PC-3 (cell line): Measurements from ENCODE around the gene TRIM52. TPM values are rescaled to one million over a fixed set of nuclear protein-coding genes. Genes with fewer than 3 reads are reported as not detected.
"Not testable (repeated sequence)": the region's sequence is repeated elsewhere in the genome, so short reads cannot be mapped to it uniquely, and the experiment has no call there.

Experiments
- ATAC-seq: fragments of 200-7000 bp; cut with Tn5 transposase; 2 replicates; pipeline ENCODE4 v1.9.1; 2020; ENCODE audit warnings: mild to moderate bottlenecking, moderate library complexity
- BruUV-seq: library from RNA; stranded (reverse); fragments of 400-500 nt; replicated peaks from 2 replicates; lab custom pipeline; 2021; lab: Mats Ljungman, UMichigan
- CTCF ChIA-PET: fragments of 300-600 bp; sonication (Branson Sonifier 250); formaldehyde crosslinking; loops from one replicate; lab custom pipeline; 2022; ENCODE audit warnings: antibody characterized with exemption; lab: Charles Lee
- POLR2A ChIA-PET: fragments of 300-600 bp; sonication (Branson Sonifier 250); formaldehyde crosslinking; loops from one replicate; lab custom pipeline; 2022; ENCODE audit warnings: antibody characterized with exemption; ENCODE audit not compliant: unreplicated experiment; lab: Charles Lee
- DNase-seq: peaks from one replicate; pipeline ENCODE4 v3.0.0-alpha.2; 2015
- H2AFZ ChIP-seq: fragments of 300-600 bp; sonication (generic); 2 replicates; pipeline ENCODE4 v1.6.0; 2016; ENCODE audit warnings: antibody characterized with exemption, low read length
- H3F3A ChIP-seq: fragments of 300-600 bp; sonication (generic); one replicate; pipeline ENCODE4 v1.6.0; 2017; ENCODE audit warnings: antibody characterized with exemption, low read length, control low read depth, mild to moderate bottlenecking; ENCODE audit not compliant: unreplicated experiment
- H3K27ac ChIP-seq: fragments of 300-600 bp; sonication (generic); 2 replicates; pipeline ENCODE4 v1.5.1; 2016; ENCODE audit warnings: mild to moderate bottlenecking, low read length
- H3K27me3 ChIP-seq: fragments of 300-600 bp; sonication (generic); 2 replicates; pipeline ENCODE4 v1.6.1; 2016; ENCODE audit warnings: low read length, mixed read lengths
- H3K36me3 ChIP-seq: fragments of 300-600 bp; sonication (generic); 2 replicates; pipeline ENCODE4 v1.6.1; 2016; ENCODE audit warnings: low read depth, mixed run types, low read length, mixed read lengths
- H3K4me1 ChIP-seq: fragments of 300-600 bp; sonication (generic); 2 replicates; pipeline ENCODE4 v1.5.1; 2016; ENCODE audit warnings: low read length; ENCODE audit not compliant: insufficient read depth
- H3K4me2 ChIP-seq: fragments of 300-600 bp; sonication (generic); 2 replicates; pipeline ENCODE4 v1.6.0; 2016; ENCODE audit warnings: low read length
- H3K4me3 ChIP-seq: fragments of 300-600 bp; sonication (generic); 2 replicates; pipeline ENCODE4 v1.5.1; 2016; ENCODE audit warnings: mild to moderate bottlenecking, low read length, mixed read lengths
- H3K79me2 ChIP-seq: fragments of 300-600 bp; sonication (generic); 2 replicates; pipeline ENCODE4 v1.6.1; 2017; ENCODE audit warnings: low read length, mixed read lengths
- H3K9ac ChIP-seq: fragments of 300-600 bp; sonication (generic); 2 replicates; pipeline ENCODE4 v1.6.0; 2016; ENCODE audit warnings: mild to moderate bottlenecking, low read length
- H3K9me2 ChIP-seq: fragments of 300-600 bp; sonication (generic); replicated peaks from 2 replicates; pipeline ENCODE4 v1.6.1; 2016; ENCODE audit warnings: mixed run types, low read length, mixed read lengths
- H3K9me3 ChIP-seq: fragments of 300-600 bp; sonication (generic); 2 replicates; pipeline ENCODE4 v1.6.1; 2016; ENCODE audit warnings: low read length, mixed read lengths
- H4K20me1 ChIP-seq: fragments of 300-600 bp; sonication (generic); 2 replicates; pipeline ENCODE4 v1.6.1; 2016; ENCODE audit warnings: low read length, mixed read lengths
- EZH2 ChIP-seq: fragments of 300-600 bp; sonication (generic); IDR thresholded peaks from one replicate; pipeline ENCODE4 v1.6.1; 2017; ENCODE audit warnings: antibody characterized with exemption, mild to moderate bottlenecking, low read length; ENCODE audit not compliant: unreplicated experiment
- EZH2phosphoT487 ChIP-seq: fragments of 300-600 bp; sonication (generic); IDR thresholded peaks from 2 replicates; pipeline ENCODE4 v1.6.1; 2018; ENCODE audit warnings: mild to moderate bottlenecking, antibody characterized with exemption, low read length, borderline replicate concordance
- intact Hi-C: fragments of 100-400 bp; cut with micrococcal nuclease; formaldehyde crosslinking; loops from 2 replicates; pipeline ENCODE4 v1.9.0; 2023
- total RNA-seq: library from RNA; depleted of rRNA; stranded (reverse); fragments of >200 nt; gene quantifications from 2 replicates; pipeline ENCODE4 v1.2.3, GENCODE V29; 2014
- TF ChIP-seq, protein P1 (sequence below): fragments of 300-600 bp; sonication (generic); conservative IDR thresholded peaks from 2 replicates; pipeline ENCODE4 v1.5.1; 2017; ENCODE audit warnings: antibody characterized with exemption, low read depth, mild to moderate bottlenecking, low read length

Gene TRIM52
- total RNA-seq, 1 experiment from 2014 or later, result 4.4 TPM

DNA sequence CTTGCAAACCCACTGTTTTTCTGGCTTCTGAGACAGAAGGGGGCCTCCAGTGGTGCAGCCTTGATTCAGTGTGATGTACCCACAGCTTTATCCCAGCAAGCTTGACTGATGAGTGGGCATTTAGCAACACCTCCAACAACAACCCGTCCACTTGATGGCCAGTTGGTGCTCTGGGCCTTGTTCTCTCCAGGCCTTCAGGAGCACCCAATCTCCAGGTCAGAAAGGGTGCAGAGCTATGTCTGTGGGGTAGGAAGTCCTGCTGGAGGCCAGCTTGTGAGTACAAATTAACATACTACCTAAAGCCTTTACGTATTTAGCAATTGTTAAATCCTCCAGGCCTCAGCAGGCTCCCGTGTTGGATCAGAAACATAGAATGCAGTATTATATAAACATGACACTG is 10.1 kb upstream of the TRIM52 start:
- no peak overlapping the region for H2AFZ ChIP-seq
- no peak overlapping the region for H3K4me3 ChIP-seq
- no peaks in the 10 kb centered on the region for H3K4me1 ChIP-seq
- ChIA-PET POLR2A (no interaction called here), CTCF (no interaction called here)
- no peaks in the 10 kb centered on the region for H3K79me2 ChIP-seq
- intact Hi-C loops, result no loop called here
- H4K20me1 ChIP-seq, result no peaks in the 10 kb centered on the region
- no peaks in the 10 kb centered on the region for H3K36me3 ChIP-seq
- H3K9ac ChIP-seq, result no peak overlapping the region
- no peaks in the 10 kb centered on the region for H3K9me3 ChIP-seq
- H3K9me2 ChIP-seq, result no peaks in the 10 kb centered on the region
- ATAC-seq (no peak), DNase-seq (no peak)
- H3K27ac ChIP-seq, result no peak overlapping the region
- BruUV-seq, result no TSS peak
- H3K4me2 ChIP-seq, result no peak overlapping the region
- no peaks in the 10 kb centered on the region for H3K27me3 ChIP-seq
- TF ChIP-seq, protein P1, sequence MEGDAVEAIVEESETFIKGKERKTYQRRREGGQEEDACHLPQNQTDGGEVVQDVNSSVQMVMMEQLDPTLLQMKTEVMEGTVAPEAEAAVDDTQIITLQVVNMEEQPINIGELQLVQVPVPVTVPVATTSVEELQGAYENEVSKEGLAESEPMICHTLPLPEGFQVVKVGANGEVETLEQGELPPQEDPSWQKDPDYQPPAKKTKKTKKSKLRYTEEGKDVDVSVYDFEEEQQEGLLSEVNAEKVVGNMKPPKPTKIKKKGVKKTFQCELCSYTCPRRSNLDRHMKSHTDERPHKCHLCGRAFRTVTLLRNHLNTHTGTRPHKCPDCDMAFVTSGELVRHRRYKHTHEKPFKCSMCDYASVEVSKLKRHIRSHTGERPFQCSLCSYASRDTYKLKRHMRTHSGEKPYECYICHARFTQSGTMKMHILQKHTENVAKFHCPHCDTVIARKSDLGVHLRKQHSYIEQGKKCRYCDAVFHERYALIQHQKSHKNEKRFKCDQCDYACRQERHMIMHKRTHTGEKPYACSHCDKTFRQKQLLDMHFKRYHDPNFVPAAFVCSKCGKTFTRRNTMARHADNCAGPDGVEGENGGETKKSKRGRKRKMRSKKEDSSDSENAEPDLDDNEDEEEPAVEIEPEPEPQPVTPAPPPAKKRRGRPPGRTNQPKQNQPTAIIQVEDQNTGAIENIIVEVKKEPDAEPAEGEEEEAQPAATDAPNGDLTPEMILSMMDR, result no peak
- TF ChIP-seq EZH2phosphoT487 (no peak), EZH2 (no peak)
- no peaks in the 10 kb centered on the region for H3F3A ChIP-seq

DNA sequence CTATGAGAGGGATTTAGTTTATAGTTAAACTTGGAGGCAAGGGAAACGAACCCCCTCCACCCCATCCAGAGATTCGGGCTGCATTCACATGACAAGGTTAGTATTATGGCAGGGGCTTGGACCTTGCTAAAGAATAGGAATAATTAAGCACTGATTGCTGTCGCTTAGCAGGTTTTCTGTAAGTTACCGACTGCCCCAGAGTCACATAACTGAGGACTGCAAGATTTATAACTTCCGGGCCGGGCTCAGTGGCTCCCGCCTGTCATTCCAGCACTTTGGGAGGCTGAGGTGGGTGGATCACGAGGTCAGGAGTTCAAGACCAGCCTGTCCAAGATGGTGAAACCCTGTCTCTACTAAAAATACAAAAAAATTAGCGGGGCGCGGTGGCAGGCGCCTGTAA is 7.0 kb upstream of the TRIM52 start:
- H3K27me3 ChIP-seq, H3F3A ChIP-seq, H3K9me2 ChIP-seq, intact Hi-C loops, H3K4me2 ChIP-seq, H2AFZ ChIP-seq, H3K4me3 ChIP-seq, H3K9ac ChIP-seq, ATAC-seq, H4K20me1 ChIP-seq, H3K27ac ChIP-seq, H3K4me1 ChIP-seq, DNase-seq, CTCF ChIA-PET, H3K9me3 ChIP-seq, POLR2A ChIA-PET, BruUV-seq, H3K36me3 ChIP-seq, H3K79me2 ChIP-seq: not testable (repeated sequence)

GRCh38 chr5:181267291-181267904 is 6.5 kb upstream of the TRIM52 start:
- POLR2A ChIA-PET, H3K9me3 ChIP-seq, H3K27ac ChIP-seq, H3K36me3 ChIP-seq, BruUV-seq, H3K4me3 ChIP-seq, DNase-seq, CTCF ChIA-PET, H3K4me1 ChIP-seq, H3K27me3 ChIP-seq, H3K9ac ChIP-seq, H3F3A ChIP-seq, intact Hi-C loops, H3K79me2 ChIP-seq, H2AFZ ChIP-seq, H4K20me1 ChIP-seq, H3K9me2 ChIP-seq, H3K4me2 ChIP-seq: not testable (repeated sequence)
- ATAC-seq, result peak; percentile 24; the same call in 1 of the 2 replicates
